HCT116 (cell line): ENCODE data around the gene CENPT. TPM values are rescaled to one million over a fixed set of nuclear protein-coding genes. Genes with fewer than 3 reads are reported as not detected.

Experiments
- ATAC-seq: fragments of 200-7000 bp; cut with Tn5 transposase; 2 replicates; pipeline ENCODE4 v1.9.1; 2020; ENCODE audit warnings: mild to moderate bottlenecking, moderate library complexity
- BruUV-seq: library from RNA; stranded (reverse); fragments of 400-500 nt; replicated peaks from 2 replicates; lab custom pipeline; 2021; lab: Mats Ljungman, UMichigan
- CTCF ChIA-PET: fragments of 300-600 bp; sonication (Branson Sonifier 250); formaldehyde crosslinking; loops from one replicate; lab custom pipeline; 2021; ENCODE audit warnings: antibody characterized with exemption; lab: Charles Lee
- POLR2A ChIA-PET: fragments of 300-600, 350-600 bp; sonication (Branson Sonifier 250); formaldehyde crosslinking; loops from one replicate; lab custom pipeline; 2021; ENCODE audit warnings: antibody characterized with exemption; lab: Charles Lee
- RAD21 ChIA-PET, 2 experiments: fragments of 300-600 bp; sonication (Branson Sonifier 250); formaldehyde crosslinking; loops; one replicate each; lab custom pipeline; 2023; ENCODE audit warnings: low total read pairs in 2 of 2; ENCODE audit not compliant: uncharacterized antibody in 2 of 2, unreplicated experiment in 2 of 2, low non-redundant PET in 1 of 2; lab: Charles Lee
- DNase-seq: peaks from one replicate; pipeline ENCODE4 v3.0.0-alpha.2; 2010; ENCODE audit warnings: low read depth, low spot score
- H2AFZ ChIP-seq: fragments of 200-600 bp; shearing (Covaris generic), sonication (generic); 2 replicates; pipeline ENCODE4 v1.6.1; 2017; ENCODE audit warnings: low read depth, mixed run types, mixed read lengths, antibody characterized with exemption, low read length; ENCODE audit not compliant: poor library complexity, severe bottlenecking
- H3K27ac ChIP-seq: 2 replicates; pipeline ENCODE4 v1.5.1; 2012; ENCODE audit warnings: low read depth, low read length
- H3K27me3 ChIP-seq: fragments of 200-600 bp; sonication (generic); 2 replicates; pipeline ENCODE4 v1.6.1; 2016; ENCODE audit warnings: mixed run types, low read length, mixed read lengths; ENCODE audit not compliant: insufficient read depth
- H3K36me3 ChIP-seq, 2 experiments: fragments of 200-500 bp in 1 of 2; fragments of 200-600 bp in 1 of 2; sonication (Bioruptor generic) in 1 of 2; sonication (generic) in 1 of 2; 2 replicates each; pipeline versions ENCODE4 v1.5.1 to v1.6.1; 2014 to 2016; ENCODE audit warnings: low read length in 2 of 2, inconsistent platforms in 1 of 2, mixed read lengths in 1 of 2, mixed run types in 1 of 2; ENCODE audit not compliant: insufficient read depth in 2 of 2, control insufficient read depth in 1 of 2
- H3K4me1 ChIP-seq, 2 experiments: fragments of 200-600 bp in 1 of 2; sonication (generic) in 1 of 2; 2 replicates each; pipeline versions ENCODE4 v1.5.1 to v1.6.1; 2012 to 2017; ENCODE audit warnings: low read length in 2 of 2, inconsistent platforms in 1 of 2, mild to moderate bottlenecking in 1 of 2, mixed read lengths in 1 of 2, mixed run types in 1 of 2, moderate library complexity in 1 of 2; ENCODE audit not compliant: insufficient read depth in 2 of 2, control insufficient read depth in 1 of 2
- H3K4me2 ChIP-seq: fragments of 200-600 bp; sonication (generic); 2 replicates; pipeline ENCODE4 v1.6.1; 2017; ENCODE audit warnings: mixed run types, low read length, mixed read lengths
- H3K4me3 ChIP-seq, 2 experiments: fragments of 200-600 bp in 1 of 2; sonication (generic) in 1 of 2; replicated peaks in 1 of 2; 2 replicates each; pipeline ENCODE4 v1.5.1; 2011 to 2016; ENCODE audit warnings: low read length in 2 of 2, control low read depth in 1 of 2, low read depth in 1 of 2, mild to moderate bottlenecking in 1 of 2, mixed read lengths in 1 of 2, mixed run types in 1 of 2
- H3K79me2 ChIP-seq: fragments of 200-600 bp; sonication (generic); 2 replicates; pipeline ENCODE4 v1.6.1; 2017; ENCODE audit warnings: mild to moderate bottlenecking, mixed run types, low read length, moderate library complexity, mixed read lengths; ENCODE audit not compliant: insufficient read depth
- H3K9ac ChIP-seq: fragments of 200-600 bp; sonication (generic); 2 replicates; pipeline ENCODE4 v1.6.1; 2016; ENCODE audit warnings: low read length, mixed read lengths
- H3K9me2 ChIP-seq: fragments of 200-600 bp; sonication (generic), shearing (Covaris generic); 2 replicates; pipeline ENCODE4 v1.6.1; 2017; ENCODE audit warnings: mixed run types, mild to moderate bottlenecking, moderate library complexity; ENCODE audit not compliant: insufficient read depth
- H3K9me3 ChIP-seq, 2 experiments: fragments of 200-500 bp in 1 of 2; fragments of 200-600 bp in 1 of 2; sonication (Bioruptor generic) in 1 of 2; sonication (generic) in 1 of 2; 2 replicates each; pipeline ENCODE4 v1.6.1; 2014 to 2017; ENCODE audit warnings: low read length in 2 of 2, mixed read lengths in 2 of 2, inconsistent platforms in 1 of 2, low read depth in 1 of 2, mild to moderate bottlenecking in 1 of 2, mixed run types in 1 of 2, moderate library complexity in 1 of 2; ENCODE audit not compliant: control insufficient read depth in 1 of 2, insufficient read depth in 1 of 2
- H4K20me1 ChIP-seq: fragments of 200-600 bp; sonication (generic), shearing (Covaris generic); 2 replicates; pipeline ENCODE4 v1.6.1; 2017; ENCODE audit warnings: mixed run types, mild to moderate bottlenecking, moderate library complexity; ENCODE audit not compliant: insufficient read depth
- CEBPB ChIP-seq: IDR thresholded peaks from 2 replicates; pipeline ENCODE4 v1.6.1; 2012; ENCODE audit warnings: low read depth
- EGR1 ChIP-seq: IDR thresholded peaks from 2 replicates; pipeline ENCODE4 v1.6.1; 2012; ENCODE audit warnings: low read depth
- EZH2 ChIP-seq: fragments of 200-600 bp; sonication (generic); IDR thresholded peaks from 2 replicates; pipeline ENCODE4 v1.6.1; 2017; ENCODE audit warnings: antibody characterized with exemption, mixed run types
- EZH2phosphoT487 ChIP-seq: fragments of 200-600 bp; IDR thresholded peaks from 2 replicates; pipeline ENCODE4 v1.6.1; 2018; ENCODE audit warnings: antibody characterized with exemption, borderline replicate concordance
- POLR2A ChIP-seq: IDR thresholded peaks from 2 replicates; pipeline ENCODE4 v1.7.0; 2011; ENCODE audit warnings: borderline replicate concordance; ENCODE audit not compliant: insufficient read depth, insufficient read length; ENCODE audit errors: extremely low read depth
- SP1 ChIP-seq: IDR thresholded peaks from 2 replicates; pipeline ENCODE4 v1.6.1; 2012; ENCODE audit warnings: low read depth
- SRF ChIP-seq: IDR thresholded peaks from 2 replicates; pipeline ENCODE4 v1.6.1; 2012; ENCODE audit warnings: low read depth
- TCF7L2 ChIP-seq: IDR thresholded peaks from 2 replicates; pipeline ENCODE4 v1.7.0; 2011; ENCODE audit warnings: borderline replicate concordance, inconsistent platforms; ENCODE audit not compliant: insufficient read depth, insufficient read length; ENCODE audit errors: extremely low read depth
- YY1 ChIP-seq: IDR thresholded peaks from 2 replicates; pipeline ENCODE4 v1.6.1; 2011; ENCODE audit warnings: low read length, low read depth, moderate library complexity, mild to moderate bottlenecking; ENCODE audit not compliant: insufficient replicate concordance; ENCODE audit errors: extremely low read depth
- intact Hi-C: fragments of 100-400 bp; cut with micrococcal nuclease; formaldehyde crosslinking; loops from 2 replicates; pipeline ENCODE4 v1.10.0; 2022
- total RNA-seq: library from RNA; stranded (reverse); gene quantifications from one replicate; pipeline ENCODE4 v1.2.1, GENCODE V29; 2021; ENCODE audit not compliant: unreplicated experiment
- TF ChIP-seq, protein P1 (sequence below), 3 experiments: fragments of 200-600 bp in 1 of 3; sonication (generic) in 1 of 3; IDR thresholded peaks in 2 of 3; conservative IDR thresholded peaks in 1 of 3; 2 replicates each; pipeline ENCODE4 v1.5.1; 2012 to 2017; ENCODE audit warnings: low read depth in 2 of 3, low read length in 2 of 3, antibody characterized with exemption in 1 of 3, borderline replicate concordance in 1 of 3, control low read depth in 1 of 3, mild to moderate bottlenecking in 1 of 3, mixed read lengths in 1 of 3, mixed run types in 1 of 3, moderate library complexity in 1 of 3; ENCODE audit not compliant: insufficient read depth in 1 of 3
- TF ChIP-seq, protein P2 (sequence below): IDR thresholded peaks from 2 replicates; pipeline ENCODE4 v1.6.1; 2011; ENCODE audit warnings: mild to moderate bottlenecking, low read length, moderate library complexity; ENCODE audit not compliant: insufficient replicate concordance; ENCODE audit errors: extremely low read depth

CENPT gene
- total RNA-seq, 1 experiment from 2014 or later, result 40.5 TPM

DNA sequence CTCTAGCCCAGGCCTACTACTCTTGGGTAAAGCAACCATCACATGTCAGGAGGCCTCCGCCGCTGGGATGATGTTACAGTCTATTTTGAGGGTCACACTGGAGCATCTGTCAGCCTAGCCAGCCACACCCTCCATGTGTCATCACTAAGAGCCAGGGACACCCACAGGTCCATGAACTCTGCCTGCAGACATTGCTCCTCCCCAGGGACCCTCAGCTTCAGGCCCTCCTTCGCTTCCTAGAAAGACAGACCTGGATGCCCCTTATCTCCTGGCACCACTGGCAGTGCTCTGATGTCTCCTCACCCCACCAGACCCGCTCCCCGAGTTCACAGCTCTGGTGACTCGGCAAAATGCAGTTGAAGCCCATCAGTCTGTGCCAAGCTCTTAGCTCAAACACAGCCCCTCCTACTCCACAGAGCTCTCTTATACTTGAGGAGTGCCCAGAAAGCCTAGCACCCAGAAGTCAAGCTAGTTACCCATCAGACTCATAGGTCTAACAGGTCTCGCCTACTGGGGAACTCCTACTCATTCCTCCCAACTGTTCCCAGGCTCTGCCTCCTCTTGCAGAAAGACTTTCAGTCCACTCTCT lies 47.1 kb downstream of the CENPT start:
- no peak overlapping the region for H3K27ac ChIP-seq
- H2AFZ ChIP-seq, result no peak overlapping the region
- no peak overlapping the region for H3K9ac ChIP-seq
- no peaks in the 10 kb centered on the region for H3K27me3 ChIP-seq
- no peaks in the 10 kb centered on the region for H3K9me2 ChIP-seq
- no peak overlapping the region for H3K4me3 ChIP-seq
- H3K36me3 ChIP-seq, result peaks cover 5 to 6% of the 10 kb centered on the region in 2 experiments; a peak in 2 of 4 replicates
- H4K20me1 ChIP-seq, result no peaks in the 10 kb centered on the region
- no peak for TF ChIP-seq YY1
- BruUV-seq, result no TSS peak
- CTCF ChIA-PET, result interaction anchor here (0.9 kb wide), 1 partner anchor 16 kb away, joined by 4 read pairs; no protein-coding TSS in a partner anchor
- no peaks in the 10 kb centered on the region for H3K9me3 ChIP-seq
- peaks cover 7 to 15% of the 10 kb centered on the region in 2 experiments; a peak in 3 of 4 replicates for H3K4me1 ChIP-seq
- DNase-seq (no peak), ATAC-seq (no peak)
- intact Hi-C loops, result loop anchor here (10.0 kb wide), 1 partner anchor 276 kb away; the partner anchor contains the start of gene RIPOR1
- RAD21 ChIA-PET, result no interaction called here
- peaks cover 37% of the 10 kb centered on the region for H3K79me2 ChIP-seq
- H3K4me2 ChIP-seq, result peak overlapping the region; percentile 21; the same call in 1 of the 2 replicates
- POLR2A ChIA-PET, result no interaction called here

DNA sequence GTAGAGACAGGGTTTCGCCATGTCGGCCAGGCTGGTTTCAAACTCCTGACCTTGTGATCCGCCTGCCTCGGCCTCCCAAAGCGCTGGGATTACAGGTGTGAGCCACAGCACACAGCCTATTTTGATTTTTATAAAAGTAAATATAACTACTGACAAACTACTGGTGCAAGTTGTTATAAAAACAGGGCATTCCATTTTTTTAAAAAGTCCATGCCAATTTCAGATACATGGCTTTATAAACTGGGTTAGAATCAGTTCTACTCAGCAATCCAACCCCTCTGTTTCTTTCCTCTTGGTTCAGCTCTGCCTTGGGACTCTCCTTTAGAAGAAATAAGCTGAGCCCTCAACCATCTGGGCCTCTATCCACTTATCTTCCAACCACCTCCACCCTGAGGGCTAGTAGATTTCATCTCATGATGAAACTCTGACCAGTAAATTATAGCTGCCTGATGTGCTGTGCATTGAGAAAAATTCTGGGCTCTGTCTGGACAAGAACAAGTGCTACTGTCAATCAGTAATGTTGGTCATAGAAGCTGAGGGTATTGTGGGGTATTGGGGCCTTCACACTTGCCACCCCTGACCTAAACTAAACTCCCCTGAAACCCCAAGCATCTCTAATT lies 51.3 kb downstream of the CENPT start:
- H3K4me2 ChIP-seq, result no peak overlapping the region
- H3K27ac ChIP-seq, result no peak overlapping the region
- H3K4me1 ChIP-seq, result peaks cover 0 to 8% of the 10 kb centered on the region in 2 experiments; a peak in 1 of 4 replicates
- H4K20me1 ChIP-seq, result no peaks in the 10 kb centered on the region
- intact Hi-C loops, result no loop called here
- H3K9me3 ChIP-seq, result no peaks in the 10 kb centered on the region
- no peak for ATAC-seq
- RAD21 ChIA-PET, result no interaction called here
- BruUV-seq, result no TSS peak
- no peak overlapping the region for H3K9ac ChIP-seq
- H3K9me2 ChIP-seq, result no peaks in the 10 kb centered on the region
- H3K79me2 ChIP-seq, result peaks cover 13% of the 10 kb centered on the region; the same call in 1 of the 2 replicates
- H2AFZ ChIP-seq, result no peak overlapping the region
- no peaks in the 10 kb centered on the region; a peak in 1 of 4 replicates for H3K36me3 ChIP-seq
- POLR2A ChIA-PET, result no interaction called here
- no peaks in the 10 kb centered on the region for H3K27me3 ChIP-seq
- DNase-seq, result no peak
- H3K4me3 ChIP-seq, result no peak overlapping the region
- CTCF ChIA-PET, result interaction anchor here (1.1 kb wide), 1 partner anchor 10 kb away, joined by 3 read pairs; the partner anchor contains the start of genes RANBP10 and TSNAXIP1
- TF ChIP-seq EZH2phosphoT487, result no peak
- TF ChIP-seq TCF7L2, result no peak
- TF ChIP-seq, protein P1, sequence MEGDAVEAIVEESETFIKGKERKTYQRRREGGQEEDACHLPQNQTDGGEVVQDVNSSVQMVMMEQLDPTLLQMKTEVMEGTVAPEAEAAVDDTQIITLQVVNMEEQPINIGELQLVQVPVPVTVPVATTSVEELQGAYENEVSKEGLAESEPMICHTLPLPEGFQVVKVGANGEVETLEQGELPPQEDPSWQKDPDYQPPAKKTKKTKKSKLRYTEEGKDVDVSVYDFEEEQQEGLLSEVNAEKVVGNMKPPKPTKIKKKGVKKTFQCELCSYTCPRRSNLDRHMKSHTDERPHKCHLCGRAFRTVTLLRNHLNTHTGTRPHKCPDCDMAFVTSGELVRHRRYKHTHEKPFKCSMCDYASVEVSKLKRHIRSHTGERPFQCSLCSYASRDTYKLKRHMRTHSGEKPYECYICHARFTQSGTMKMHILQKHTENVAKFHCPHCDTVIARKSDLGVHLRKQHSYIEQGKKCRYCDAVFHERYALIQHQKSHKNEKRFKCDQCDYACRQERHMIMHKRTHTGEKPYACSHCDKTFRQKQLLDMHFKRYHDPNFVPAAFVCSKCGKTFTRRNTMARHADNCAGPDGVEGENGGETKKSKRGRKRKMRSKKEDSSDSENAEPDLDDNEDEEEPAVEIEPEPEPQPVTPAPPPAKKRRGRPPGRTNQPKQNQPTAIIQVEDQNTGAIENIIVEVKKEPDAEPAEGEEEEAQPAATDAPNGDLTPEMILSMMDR (IDR thresholded peaks at IDR 0.05 in 2 of 3, conservative IDR thresholded peaks at IDR 0.05 in 1 of 3; ENCODE audit: borderline replicate concordance in 1 of 3, insufficient read depth in 1 of 3, low read depth in 2 of 3, low read length in 2 of 3), result no peak
- no peak for TF ChIP-seq EZH2
- TF ChIP-seq, protein P2, sequence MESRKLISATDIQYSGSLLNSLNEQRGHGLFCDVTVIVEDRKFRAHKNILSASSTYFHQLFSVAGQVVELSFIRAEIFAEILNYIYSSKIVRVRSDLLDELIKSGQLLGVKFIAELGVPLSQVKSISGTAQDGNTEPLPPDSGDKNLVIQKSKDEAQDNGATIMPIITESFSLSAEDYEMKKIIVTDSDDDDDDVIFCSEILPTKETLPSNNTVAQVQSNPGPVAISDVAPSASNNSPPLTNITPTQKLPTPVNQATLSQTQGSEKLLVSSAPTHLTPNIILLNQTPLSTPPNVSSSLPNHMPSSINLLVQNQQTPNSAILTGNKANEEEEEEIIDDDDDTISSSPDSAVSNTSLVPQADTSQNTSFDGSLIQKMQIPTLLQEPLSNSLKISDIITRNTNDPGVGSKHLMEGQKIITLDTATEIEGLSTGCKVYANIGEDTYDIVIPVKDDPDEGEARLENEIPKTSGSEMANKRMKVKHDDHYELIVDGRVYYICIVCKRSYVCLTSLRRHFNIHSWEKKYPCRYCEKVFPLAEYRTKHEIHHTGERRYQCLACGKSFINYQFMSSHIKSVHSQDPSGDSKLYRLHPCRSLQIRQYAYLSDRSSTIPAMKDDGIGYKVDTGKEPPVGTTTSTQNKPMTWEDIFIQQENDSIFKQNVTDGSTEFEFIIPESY, result no peak
- TF ChIP-seq EGR1, result no peak
- TF ChIP-seq SP1, result no peak
- TF ChIP-seq CEBPB, result no peak
- no peak for TF ChIP-seq POLR2A
- no peak for TF ChIP-seq SRF
- TF ChIP-seq YY1, result no peak
